GM23338 (cell line): ENCODE results near the gene BGLAP. TPM values are rescaled to one million over a fixed set of nuclear protein-coding genes. Genes with fewer than 3 reads are reported as not detected.

Experiments used
- ATAC-seq: fragments of 200-7000 bp; cut with Tn5 transposase; 3 replicates; pipeline ENCODE4 v1.9.1; 2020
- DNase-seq: peaks from one replicate; pipeline ENCODE4 v3.0.0-alpha.2; 2015; ENCODE audit warnings: low spot score
- H2AFZ ChIP-seq: fragments of 200-600 bp; sonication (generic); 2 replicates; pipeline ENCODE4 v1.8.0; 2016; ENCODE audit warnings: antibody characterized with exemption, mild to moderate bottlenecking, moderate library complexity
- H3F3A ChIP-seq: fragments of 200-600 bp; sonication (generic); replicated peaks from 2 replicates; pipeline ENCODE4 v1.8.0; 2017; ENCODE audit warnings: antibody characterized with exemption, mixed run types, low read depth
- H3K27ac ChIP-seq: fragments of 200-600 bp; sonication (generic); 2 replicates; pipeline ENCODE4 v1.6.1; 2016; ENCODE audit warnings: low read depth
- H3K27me3 ChIP-seq: fragments of 200-600 bp; sonication (generic); 2 replicates; pipeline ENCODE4 v1.8.0; 2016; ENCODE audit warnings: mild to moderate bottlenecking, mixed run types, moderate library complexity; ENCODE audit not compliant: insufficient read depth
- H3K36me3 ChIP-seq: fragments of 200-600 bp; sonication (generic); 2 replicates; pipeline ENCODE4 v1.8.0; 2016; ENCODE audit warnings: mild to moderate bottlenecking; ENCODE audit not compliant: insufficient read depth
- H3K4me1 ChIP-seq: fragments of 200-600 bp; sonication (generic); 2 replicates; pipeline ENCODE4 v1.8.0; 2016; ENCODE audit warnings: mild to moderate bottlenecking, moderate library complexity; ENCODE audit not compliant: insufficient read depth
- H3K4me2 ChIP-seq: fragments of 200-600 bp; sonication (generic); 2 replicates; pipeline ENCODE4 v1.7.1; 2017; ENCODE audit warnings: mixed run types
- H3K4me3 ChIP-seq: fragments of 200-600 bp; sonication (generic); 2 replicates; pipeline ENCODE4 v1.6.1; 2016; ENCODE audit warnings: mixed run types
- H3K79me2 ChIP-seq: fragments of 200-600 bp; sonication (generic); replicated peaks from 2 replicates; pipeline ENCODE4 v1.8.0; 2017; ENCODE audit warnings: mild to moderate bottlenecking; ENCODE audit not compliant: insufficient read depth
- H3K9me2 ChIP-seq: fragments of 200-600 bp; sonication (generic); 2 replicates; pipeline ENCODE4 v1.8.0; 2017; ENCODE audit not compliant: insufficient read depth
- H4K20me1 ChIP-seq: fragments of 200-600 bp; sonication (generic); replicated peaks from 2 replicates; pipeline ENCODE4 v1.8.0; 2017; ENCODE audit warnings: mild to moderate bottlenecking; ENCODE audit not compliant: insufficient read depth
- H3K27ac Mint-ChIP-seq: 2 replicates; pipeline ENCODE4 v1.8.0; 2020; ENCODE audit warnings: inconsistent platforms, mild to moderate bottlenecking, moderate library complexity, mixed read lengths
- H3K27me3 Mint-ChIP-seq: 3 replicates; pipeline ENCODE4 v1.8.0; 2022; ENCODE audit warnings: low read depth, mild to moderate bottlenecking, moderate library complexity, mixed read lengths, inconsistent platforms; ENCODE audit not compliant: insufficient read depth, poor library complexity
- H3K36me3 Mint-ChIP-seq: 3 replicates; pipeline ENCODE4 v1.8.0; 2021; ENCODE audit warnings: low read depth, mild to moderate bottlenecking, inconsistent platforms, moderate library complexity, mixed read lengths
- H3K4me1 Mint-ChIP-seq: 3 replicates; pipeline ENCODE4 v1.8.0; 2020; ENCODE audit warnings: mild to moderate bottlenecking, inconsistent platforms, mixed read lengths
- H3K4me3 Mint-ChIP-seq: 3 replicates; pipeline ENCODE4 v1.8.0; 2021; ENCODE audit warnings: moderate library complexity, mild to moderate bottlenecking, inconsistent platforms, mixed read lengths
- H3K9me3 Mint-ChIP-seq: 3 replicates; pipeline ENCODE4 v1.8.0; 2020; ENCODE audit warnings: moderate library complexity, mild to moderate bottlenecking, inconsistent platforms, mixed read lengths
- CREB1 ChIP-seq: fragments of 250-450 bp; sonication (Bioruptor Pico); IDR thresholded peaks from 2 replicates; pipeline ENCODE4 v1.5.0; 2020; ENCODE audit warnings: low read depth, mild to moderate bottlenecking, moderate library complexity
- EZH2 ChIP-seq: fragments of 200-600 bp; sonication (generic); IDR thresholded peaks from one replicate; pipeline ENCODE4 v1.8.0; 2017; ENCODE audit warnings: antibody characterized with exemption, mild to moderate bottlenecking, low read depth; ENCODE audit not compliant: unreplicated experiment
- EZH2phosphoT487 ChIP-seq: fragments of 200-600 bp; sonication (generic); IDR thresholded peaks from one replicate; pipeline ENCODE4 v1.8.1; 2018; ENCODE audit warnings: antibody characterized with exemption; ENCODE audit not compliant: unreplicated experiment
- JUNB ChIP-seq: IDR thresholded peaks from one replicate; pipeline ENCODE4 v1.6.1; 2016; ENCODE audit warnings: antibody characterized with exemption; ENCODE audit not compliant: unreplicated experiment
- REST ChIP-seq: IDR thresholded peaks from one replicate; pipeline ENCODE4 v1.6.1; 2018; ENCODE audit warnings: antibody characterized with exemption; ENCODE audit not compliant: unreplicated experiment
- polyA plus RNA-seq: library from polyadenylated mRNA; unstranded; fragments of >200 nt; fragmentation: Nextera tagmentation; extraction: Ambion mirVana; gene quantifications from 2 replicates; pipeline ENCODE4 v1.2.1, GENCODE V29; 2016
- total RNA-seq: library from RNA; depleted of rRNA; stranded (reverse); fragments of >200 nt; shearing (Covaris generic); gene quantifications from 2 replicates; pipeline ENCODE4 v1.2.3, GENCODE V29; 2014
- TF ChIP-seq, protein P1 (sequence below): fragments of 250-450 bp; sonication (Bioruptor Pico); IDR thresholded peaks from 2 replicates; pipeline ENCODE4 v1.5.0; 2020; ENCODE audit warnings: mild to moderate bottlenecking, moderate library complexity

Gene BGLAP
- total and polyA plus RNA-seq, 2 experiments from 2014 or later, result 0.36 to 0.42 TPM

DNA sequence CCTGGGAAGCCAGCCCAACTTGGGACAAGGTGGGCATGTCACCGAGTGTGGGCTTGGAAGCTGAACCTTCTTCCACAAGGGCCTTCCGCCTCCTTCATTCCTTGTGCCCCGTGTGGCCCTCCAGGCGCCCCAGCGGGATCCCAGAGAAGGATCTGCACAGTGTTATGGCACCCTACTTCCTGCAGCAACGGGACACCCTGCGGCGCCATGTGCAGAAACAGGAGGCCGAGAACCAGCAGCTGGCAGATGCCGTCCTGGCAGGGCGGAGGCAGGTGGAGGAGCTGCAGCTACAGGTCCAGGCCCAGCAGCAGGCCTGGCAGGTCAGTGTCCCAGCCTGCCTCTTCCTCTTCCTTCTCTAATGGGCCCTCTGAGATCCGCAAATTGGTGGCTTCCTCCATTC lies 5.8 kb upstream of the BGLAP start (continued):
- TF ChIP-seq, protein P1, sequence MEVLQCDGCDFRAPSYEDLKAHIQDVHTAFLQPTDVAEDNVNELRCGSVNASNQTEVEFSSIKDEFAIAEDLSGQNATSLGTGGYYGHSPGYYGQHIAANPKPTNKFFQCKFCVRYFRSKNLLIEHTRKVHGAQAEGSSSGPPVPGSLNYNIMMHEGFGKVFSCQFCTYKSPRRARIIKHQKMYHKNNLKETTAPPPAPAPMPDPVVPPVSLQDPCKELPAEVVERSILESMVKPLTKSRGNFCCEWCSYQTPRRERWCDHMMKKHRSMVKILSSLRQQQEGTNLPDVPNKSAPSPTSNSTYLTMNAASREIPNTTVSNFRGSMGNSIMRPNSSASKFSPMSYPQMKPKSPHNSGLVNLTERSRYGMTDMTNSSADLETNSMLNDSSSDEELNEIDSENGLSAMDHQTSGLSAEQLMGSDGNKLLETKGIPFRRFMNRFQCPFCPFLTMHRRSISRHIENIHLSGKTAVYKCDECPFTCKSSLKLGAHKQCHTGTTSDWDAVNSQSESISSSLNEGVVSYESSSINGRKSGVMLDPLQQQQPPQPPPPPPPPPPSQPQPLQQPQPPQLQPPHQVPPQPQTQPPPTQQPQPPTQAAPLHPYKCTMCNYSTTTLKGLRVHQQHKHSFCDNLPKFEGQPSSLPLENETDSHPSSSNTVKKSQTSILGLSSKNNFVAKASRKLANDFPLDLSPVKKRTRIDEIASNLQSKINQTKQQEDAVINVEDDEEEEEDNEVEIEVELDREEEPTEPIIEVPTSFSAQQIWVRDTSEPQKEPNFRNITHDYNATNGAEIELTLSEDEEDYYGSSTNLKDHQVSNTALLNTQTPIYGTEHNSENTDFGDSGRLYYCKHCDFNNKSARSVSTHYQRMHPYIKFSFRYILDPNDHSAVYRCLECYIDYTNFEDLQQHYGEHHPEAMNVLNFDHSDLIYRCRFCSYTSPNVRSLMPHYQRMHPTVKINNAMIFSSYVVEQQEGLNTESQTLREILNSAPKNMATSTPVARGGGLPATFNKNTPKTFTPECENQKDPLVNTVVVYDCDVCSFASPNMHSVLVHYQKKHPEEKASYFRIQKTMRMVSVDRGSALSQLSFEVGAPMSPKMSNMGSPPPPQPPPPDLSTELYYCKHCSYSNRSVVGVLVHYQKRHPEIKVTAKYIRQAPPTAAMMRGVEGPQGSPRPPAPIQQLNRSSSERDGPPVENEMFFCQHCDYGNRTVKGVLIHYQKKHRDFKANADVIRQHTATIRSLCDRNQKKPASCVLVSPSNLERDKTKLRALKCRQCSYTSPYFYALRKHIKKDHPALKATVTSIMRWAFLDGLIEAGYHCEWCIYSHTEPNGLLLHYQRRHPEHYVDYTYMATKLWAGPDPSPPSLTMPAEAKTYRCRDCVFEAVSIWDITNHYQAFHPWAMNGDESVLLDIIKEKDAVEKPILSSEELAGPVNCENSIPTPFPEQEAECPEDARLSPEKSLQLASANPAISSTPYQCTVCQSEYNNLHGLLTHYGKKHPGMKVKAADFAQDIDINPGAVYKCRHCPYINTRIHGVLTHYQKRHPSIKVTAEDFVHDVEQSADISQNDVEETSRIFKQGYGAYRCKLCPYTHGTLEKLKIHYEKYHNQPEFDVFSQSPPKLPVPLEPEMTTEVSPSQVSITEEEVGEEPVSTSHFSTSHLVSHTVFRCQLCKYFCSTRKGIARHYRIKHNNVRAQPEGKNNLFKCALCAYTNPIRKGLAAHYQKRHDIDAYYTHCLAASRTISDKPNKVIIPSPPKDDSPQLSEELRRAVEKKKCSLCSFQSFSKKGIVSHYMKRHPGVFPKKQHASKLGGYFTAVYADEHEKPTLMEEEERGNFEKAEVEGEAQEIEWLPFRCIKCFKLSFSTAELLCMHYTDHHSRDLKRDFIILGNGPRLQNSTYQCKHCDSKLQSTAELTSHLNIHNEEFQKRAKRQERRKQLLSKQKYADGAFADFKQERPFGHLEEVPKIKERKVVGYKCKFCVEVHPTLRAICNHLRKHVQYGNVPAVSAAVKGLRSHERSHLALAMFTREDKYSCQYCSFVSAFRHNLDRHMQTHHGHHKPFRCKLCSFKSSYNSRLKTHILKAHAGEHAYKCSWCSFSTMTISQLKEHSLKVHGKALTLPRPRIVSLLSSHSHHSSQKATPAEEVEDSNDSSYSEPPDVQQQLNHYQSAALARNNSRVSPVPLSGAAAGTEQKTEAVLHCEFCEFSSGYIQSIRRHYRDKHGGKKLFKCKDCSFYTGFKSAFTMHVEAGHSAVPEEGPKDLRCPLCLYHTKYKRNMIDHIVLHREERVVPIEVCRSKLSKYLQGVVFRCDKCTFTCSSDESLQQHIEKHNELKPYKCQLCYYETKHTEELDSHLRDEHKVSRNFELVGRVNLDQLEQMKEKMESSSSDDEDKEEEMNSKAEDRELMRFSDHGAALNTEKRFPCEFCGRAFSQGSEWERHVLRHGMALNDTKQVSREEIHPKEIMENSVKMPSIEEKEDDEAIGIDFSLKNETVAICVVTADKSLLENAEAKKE (CRISPR knock-in tag), result no peak
- no peak for TF ChIP-seq EZH2

DNA sequence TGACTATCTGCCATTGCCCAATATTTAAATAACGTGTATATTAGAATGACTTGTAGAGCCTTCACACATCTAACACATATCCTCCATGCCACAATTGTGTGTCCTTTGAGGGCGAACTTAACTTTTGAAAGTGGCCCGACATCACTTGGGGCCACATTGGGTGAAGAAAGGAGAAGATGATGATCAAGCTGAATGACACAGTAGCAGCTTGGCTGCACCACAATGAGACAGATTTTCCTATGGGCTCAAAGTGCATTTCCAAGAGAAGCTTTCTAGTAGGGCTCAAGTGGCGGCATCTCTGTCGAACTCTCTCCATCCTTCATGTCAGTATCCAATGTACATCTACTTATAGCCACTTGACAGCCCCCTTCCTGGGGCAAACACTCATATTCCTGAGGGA lies 3.7 kb upstream of the BGLAP start:
- no peak overlapping the region for H3K4me2 ChIP-seq
- no peaks in the 10 kb centered on the region for H4K20me1 ChIP-seq
- H3K79me2 ChIP-seq, result no peaks in the 10 kb centered on the region
- H3K36me3 ChIP-seq, result peaks cover 12% of the 10 kb centered on the region
- H3K4me1 ChIP-seq, result no peaks in the 10 kb centered on the region
- Mint-ChIP-seq H3K9me3 (no peaks in the 10 kb centered on the region), H3K4me3 (no peak overlapping the region), H3K36me3 (peaks cover 50% of the 10 kb centered on the region), H3K27me3 (peaks cover 11% of the 10 kb centered on the region), H3K4me1 (no peaks in the 10 kb centered on the region), H3K27ac (no peak overlapping the region)
- H3F3A ChIP-seq, result 0 out of 2 replicates have a peak, but pooled peaks cover 2% of the 10 kb centered on the region
- no peak overlapping the region for H2AFZ ChIP-seq
- no peak for ATAC-seq
- no peak for TF ChIP-seq REST
- no peak for TF ChIP-seq JUNB
- no peak for TF ChIP-seq EZH2phosphoT487
- TF ChIP-seq CREB1 (CRISPR knock-in tag), result no peak
- no peaks in the 10 kb centered on the region for H3K9me2 ChIP-seq
- H3K27ac ChIP-seq, result no peak overlapping the region
- no peak overlapping the region for H3K4me3 ChIP-seq
- DNase-seq, result no peak
- H3K27me3 ChIP-seq, result no peaks in the 10 kb centered on the region
